SU-DHL-6 (cell line): ENCODE measurements around the gene RBP4.
A peak's percentile ranks its signal among the peaks of the same experiment; 100 is the strongest.

ENCODE experiments used
- CTCF ChIP-seq: fragments of 200-600 bp; sonication (generic); IDR thresholded peaks from one replicate; pipeline ENCODE4 v1.5.1; 2017; ENCODE audit warnings: antibody characterized with exemption, mild to moderate bottlenecking, low read length, moderate library complexity; ENCODE audit not compliant: insufficient read depth, poor library complexity, severe bottlenecking
- EZH2phosphoT487 ChIP-seq: fragments of 200-600 bp; sonication (generic), shearing (Covaris generic); conservative IDR thresholded peaks from 2 replicates; pipeline ENCODE4 v1.6.1; 2018; ENCODE audit warnings: mild to moderate bottlenecking, antibody characterized with exemption, low read length, moderate library complexity, mixed read lengths

- TF ChIP-seq CTCF (peak; percentile 2), EZH2phosphoT487 (no peak)
Observed at GRCh38 chr10:93542358-93542791, 58.7 kb downstream of the RBP4 start.
